Psoas muscle (tissue), 8 donors: ENCODE results near the gene KRT86. TPM values are rescaled to one million over a fixed set of nuclear protein-coding genes. Genes with fewer than 3 reads are reported as not detected.
A peak's percentile ranks its signal among the peaks of the same experiment; 100 is the strongest.

Experiments used
- ATAC-seq, 4 donors: fragments of 200-7000 bp; cut with Tn5 transposase; one replicate each; pipeline ENCODE4 v1.9.1; 2020; ENCODE audit warnings: moderate library complexity in 3 of 4, mild to moderate bottlenecking in 2 of 4
- DNase-seq, 2 donors: peaks; one replicate each; pipeline ENCODE4 v3.0.0-alpha.2; 2020
- H3K27ac ChIP-seq: fragments of 200-600 bp; one replicate; pipeline ENCODE4 v1.8.0; 2022
- H3K27me3 ChIP-seq, 3 donors: fragments of 200-600 bp in 1 of 3; one replicate each; pipeline versions ENCODE4 v1.6.1 to v1.8.0; 2013 to 2022; ENCODE audit warnings: low read length in 2 of 3, mild to moderate bottlenecking in 2 of 3, moderate library complexity in 1 of 3; ENCODE audit not compliant: insufficient read depth in 3 of 3
- H3K36me3 ChIP-seq, 2 donors: fragments of 200-600 bp in 1 of 2; one replicate each; pipeline versions ENCODE4 v1.6.1 to v1.8.0; 2013 to 2022; ENCODE audit warnings: low read depth in 1 of 2, mild to moderate bottlenecking in 1 of 2, moderate library complexity in 1 of 2; ENCODE audit not compliant: insufficient read depth in 1 of 2
- H3K4me1 ChIP-seq: fragments of 200-600 bp; one replicate; pipeline ENCODE4 v1.8.0; 2022
- H3K4me3 ChIP-seq: fragments of 200-600 bp; one replicate; pipeline ENCODE4 v1.8.0; 2022; ENCODE audit warnings: mild to moderate bottlenecking
- H3K9me3 ChIP-seq: fragments of 200-600 bp; one replicate; pipeline ENCODE4 v1.8.0; 2022
- CTCF ChIP-seq: fragments of 200-600 bp; IDR thresholded peaks from one replicate; pipeline ENCODE4 v1.8.0; 2022; ENCODE audit warnings: antibody characterized with exemption
- WGBS, 3 donors: extraction: QIAGEN DNeasy Blood & Tissue Kit; methylation state at CpG; one replicate each; pipeline versions ENCODE4 v1.1.6 to v1.1.7; 2013; 5-methylcytosine and 5-hydroxymethylcytosine counted together
- intact Hi-C, 2 donors: fragments of 100-400 bp; cut with DNase I; formaldehyde crosslinking; loops; one replicate each; pipeline versions ENCODE4 v1.11.0 to v1.14.2; 2022
- polyA plus RNA-seq, 3 donors: library from polyadenylated mRNA; stranded (reverse); fragments of 200-250 nt; gene quantifications; one replicate each; pipeline ENCODE4 v1.2.3, GENCODE V29; 2013
- total RNA-seq, 4 donors: library from RNA; stranded (reverse); fragmentation: NEBNext Ultra II Directional in 2 of 4; extraction: Animal tissue kit (Norgen Biotek cat#: 25700) in 2 of 4; gene quantifications; one replicate each; pipeline versions ENCODE4 v1.2.1 to v1.2.4, GENCODE V29; 2021 to 2023
- donor health status: healthy with polysubstance abuse.
- donor health status: DM: no; HTN: no; CAD: no; lungs with moderate emphysema.
- donor health status: Bipolar disorder and iron deficiency.
- donor health status: healthy.
- donor health status: DM: yes; HTN: yes; CAD: no.
- donor health status: DM: no; HTN: no; CAD: no.
- donor health status: DM: no; HTN: no; CAD: no.
- donor health status: DM: yes; HTN: yes; CAD: no.

Gene KRT86
- total and polyA plus RNA-seq, 7 donors, result 0.01 to 0.77 (median 0.05) TPM; not detected in 4

- Histone ChIP-seq H3K27me3 (no peaks in the 10 kb centered on the region), H3K36me3 (no peaks in the 10 kb centered on the region), H3K27ac (no peak overlapping the region), H3K9me3 (no peaks in the 10 kb centered on the region), H3K4me3 (no peak overlapping the region), H3K4me1 (no peaks in the 10 kb centered on the region)
- no peak for ATAC-seq
- WGBS, 3 donors, result 99 to 100% (median 100%) methylated on average over 3 of the region's 3 CpGs
- intact Hi-C loops, result no loop called here
- no peak for DNase-seq
- TF ChIP-seq CTCF, result no peak
These were observed 7.2 kb upstream of the KRT86 start for GRCh38 chr12:52267266-52267665.

- no peak for ATAC-seq
- H3K27ac ChIP-seq, result no peak overlapping the region
- H3K4me1 ChIP-seq, result no peaks in the 10 kb centered on the region
- no peak for TF ChIP-seq CTCF
- intact Hi-C loops, result no loop called here
- H3K36me3 ChIP-seq, result no peaks in the 10 kb centered on the region
- WGBS, 3 donors, result 78 to 88% (median 81%) methylated on average over 3 of the region's 3 CpGs
- no peak overlapping the region for H3K4me3 ChIP-seq
- DNase-seq, result no peak
- no peaks in the 10 kb centered on the region for H3K27me3 ChIP-seq
- no peaks in the 10 kb centered on the region for H3K9me3 ChIP-seq
These were observed 6.7 kb upstream of the KRT86 start for GRCh38 chr12:52267699-52268098.

GRCh38 chr12:52268212-52268611 lies 6.2 kb upstream of the KRT86 start:
- peak in 1 of 4 donors; percentile 46 for ATAC-seq
- TF ChIP-seq CTCF, result no peak
- Histone ChIP-seq H3K27ac (no peak overlapping the region), H3K4me1 (no peaks in the 10 kb centered on the region), H3K27me3 (no peaks in the 10 kb centered on the region), H3K9me3 (no peaks in the 10 kb centered on the region), H3K4me3 (no peak overlapping the region), H3K36me3 (no peaks in the 10 kb centered on the region)
- 66 to 75% (median 71%) methylated on average over 2 of the region's 2 CpGs for WGBS, 3 donors
- no peak for DNase-seq
- intact Hi-C loops, result no loop called here

GRCh38 chr12:52270541-52271070 lies 3.8 kb upstream of the KRT86 start:
- ATAC-seq (no peak), DNase-seq (no peak)
- Histone ChIP-seq H3K27ac (no peak overlapping the region), H3K4me3 (no peak overlapping the region), H3K36me3 (no peaks in the 10 kb centered on the region), H3K4me1 (no peaks in the 10 kb centered on the region), H3K9me3 (no peaks in the 10 kb centered on the region), H3K27me3 (peaks cover 0 to 7% (median 0%) of the 10 kb centered on the region in 3 donors)
- WGBS, 3 donors, result 74 to 89% (median 84%) methylated on average over 6 of the region's 6 CpGs
- intact Hi-C loops, result no loop called here
- no peak for TF ChIP-seq CTCF

- ATAC-seq (no peak), DNase-seq (no peak)
- H3K9me3 ChIP-seq, result no peaks in the 10 kb centered on the region
- no peak for TF ChIP-seq CTCF
- no peaks in the 10 kb centered on the region for H3K36me3 ChIP-seq
- 77 to 90% (median 89%) methylated on average over 1 of the region's 1 CpG for WGBS, 3 donors
- intact Hi-C loops, result no loop called here
- H3K4me1 ChIP-seq, result no peaks in the 10 kb centered on the region
- no peak overlapping the region for H3K27ac ChIP-seq
- H3K4me3 ChIP-seq, result no peak overlapping the region
- peaks cover 0 to 7% (median 0%) of the 10 kb centered on the region in 3 donors for H3K27me3 ChIP-seq
These were observed 3.3 kb upstream of the KRT86 start for GRCh38 chr12:52271158-52271557.
